Activated naive CD4-positive, alpha-beta T cell treated with anti-CD3 and anti-CD28 coated beads, Interleukin-2, amount 50 U/mL, for 16 hours (primary cell): ENCODE results near the gene ZNF823.
"Not testable (repeated sequence)": the region's sequence is repeated elsewhere in the genome, so short reads cannot be mapped to it uniquely, and the experiment has no call there.

ENCODE experiments used
- DNase-seq: peaks from one replicate; pipeline ENCODE4 v3.0.0-alpha.2; 2020

Gene ZNF823

DNA sequence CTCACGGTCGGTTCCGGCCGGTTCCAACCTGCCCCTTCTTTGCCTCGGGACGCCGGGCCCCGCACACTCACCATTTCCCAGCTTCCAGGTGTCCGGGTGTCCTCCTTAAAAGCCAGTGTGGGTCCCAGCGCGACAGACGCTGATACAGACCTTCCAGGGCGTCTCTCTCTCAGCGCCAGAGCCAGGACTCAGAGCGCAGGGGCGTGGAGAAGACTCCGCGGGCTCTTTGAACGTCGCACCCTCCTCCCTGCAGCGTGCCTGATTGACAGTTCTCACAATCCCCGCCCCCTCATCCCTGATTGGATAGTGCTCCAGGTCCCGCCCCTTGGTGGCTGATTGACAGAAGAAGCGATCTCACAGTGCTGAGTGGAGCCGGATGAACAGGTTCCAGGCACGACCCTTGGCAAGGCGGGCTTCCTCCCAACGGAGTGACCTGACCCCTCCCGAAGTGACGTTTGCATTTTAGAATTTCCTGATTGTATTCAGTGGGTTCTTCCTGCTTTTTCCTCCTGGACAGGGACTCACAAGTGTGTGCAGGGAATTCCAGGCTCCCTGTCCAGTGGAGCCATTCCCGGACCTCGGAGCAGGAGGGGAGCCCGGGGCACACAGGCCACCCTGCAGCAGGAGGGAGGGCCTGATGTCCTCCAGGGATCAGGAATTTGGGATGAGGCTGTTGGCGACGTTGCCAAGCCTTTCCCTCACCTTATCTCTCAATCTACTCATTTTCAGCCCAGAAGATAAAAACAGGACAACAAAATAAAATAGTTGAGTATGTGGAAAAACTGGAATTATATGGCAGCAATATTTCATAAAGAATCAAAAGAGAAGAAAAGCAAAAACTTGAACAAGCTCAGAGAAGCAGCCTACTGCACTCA is at the start of gene ZNF823:
Gene ZNF823, minus strand, starts transcription at position 201 of the 875 bp plus-strand sequence. Its CDS starts 127 bp downstream, at position 74.
- peak; percentile 98 for DNase-seq

DNA sequence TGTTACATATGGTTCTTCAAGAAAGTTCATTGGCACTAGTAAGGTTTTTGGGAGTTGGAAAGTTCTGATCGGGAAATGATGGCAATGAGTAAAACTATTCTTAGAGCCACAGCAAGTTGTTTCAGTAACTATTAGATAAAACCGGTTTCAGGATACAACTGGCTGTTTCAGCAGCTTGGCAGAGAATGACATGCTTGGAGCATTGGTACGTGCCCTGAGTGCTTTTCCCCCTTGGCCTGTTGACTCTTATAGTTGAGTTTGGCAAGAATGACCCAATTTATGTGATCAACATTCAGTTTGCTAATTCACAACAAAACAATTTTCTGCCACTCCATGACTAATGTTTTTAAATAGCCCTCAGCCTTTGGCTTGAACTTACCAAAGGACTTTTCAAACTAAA is 48.8 kb upstream of the ZNF823 start:
- no peak for DNase-seq

DNA sequence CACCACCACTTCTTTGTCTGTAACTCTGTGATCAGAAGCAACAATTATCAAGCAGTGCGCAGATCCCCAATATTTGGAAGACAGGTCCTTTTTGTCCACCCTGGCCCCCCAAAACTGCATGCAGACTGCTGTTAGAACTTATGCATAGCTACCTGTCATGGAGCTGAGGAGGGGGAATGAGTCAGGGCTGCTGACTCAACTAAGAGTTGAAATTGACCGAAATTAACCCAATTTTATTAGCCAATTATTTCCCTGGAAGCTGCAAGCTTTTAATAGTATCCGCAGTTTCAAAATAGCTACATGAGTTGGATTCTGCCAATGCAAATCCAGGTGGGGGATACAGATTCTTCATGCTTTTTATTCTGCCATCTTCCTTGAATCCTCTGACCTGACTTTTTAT is 45.6 kb upstream of the ZNF823 start:
- DNase-seq = no peak

GRCh38 chr19:11783767-11784166 is 45.0 kb upstream of the ZNF823 start:
- no peak for DNase-seq

DNA sequence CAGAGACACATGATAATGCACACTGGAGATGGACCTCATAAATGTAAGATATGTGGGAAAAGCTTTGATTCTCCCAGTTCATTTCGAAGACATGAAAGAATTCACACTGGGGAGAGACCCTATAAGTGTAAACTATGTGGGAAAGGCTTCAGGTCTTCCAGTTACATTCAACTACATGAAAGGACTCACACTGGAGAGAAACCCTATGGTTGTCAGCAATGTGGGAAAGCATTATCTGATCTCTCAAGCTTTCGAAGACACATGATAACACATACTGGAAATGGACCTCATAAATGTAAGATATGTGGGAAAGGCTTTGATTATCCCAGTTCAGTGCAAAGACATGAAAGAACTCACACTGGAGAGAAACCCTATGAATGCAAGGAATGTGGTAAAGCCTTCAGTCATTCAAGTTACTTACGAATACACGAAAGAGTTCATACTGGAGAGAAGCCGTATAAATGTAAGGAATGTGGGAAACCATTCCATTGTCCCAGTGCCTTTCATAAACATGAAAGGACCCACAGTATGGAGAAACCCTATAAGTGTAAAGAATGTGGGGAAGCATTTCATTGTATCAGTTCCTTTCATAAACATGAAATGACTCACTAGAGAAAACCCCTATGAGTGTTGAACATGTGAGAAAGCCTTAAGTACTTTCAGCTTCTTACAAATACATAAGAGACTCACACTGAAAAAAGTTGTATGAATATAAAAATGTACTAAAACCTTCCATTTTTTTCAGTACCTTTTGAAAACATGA is 42.7 kb upstream of the ZNF823 start:
- no peak for DNase-seq

- no peak for DNase-seq
Measured at GRCh38 chr19:11780431-11781020, 41.8 kb upstream of the ZNF823 start.

GRCh38 chr19:11776669-11777068 is 37.9 kb upstream of the ZNF823 start:
- DNase-seq = not testable (repeated sequence)

DNA sequence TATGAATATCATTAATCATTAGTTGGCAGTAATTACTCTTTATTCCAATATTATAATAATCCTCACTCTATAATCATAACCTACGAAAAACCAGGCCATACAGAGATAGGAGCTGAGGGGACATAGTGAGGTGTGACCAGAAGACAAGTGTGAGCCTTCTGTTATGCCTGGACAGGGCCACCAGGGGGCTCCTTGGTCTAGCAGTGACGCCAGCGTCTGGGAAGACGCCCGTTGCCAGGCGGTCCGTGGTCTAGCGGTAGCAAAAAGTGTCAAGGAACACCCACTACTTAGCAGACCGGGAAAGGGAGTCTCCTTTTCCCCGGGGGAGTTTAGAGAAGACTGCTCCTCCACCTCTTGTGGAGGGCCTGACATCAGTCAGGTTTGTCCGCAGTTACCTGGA is 32.8 kb upstream of the ZNF823 start:
- not testable (repeated sequence) for DNase-seq

- no peak for DNase-seq
Measured at GRCh38 chr19:11769995-11770394, 31.2 kb upstream of the ZNF823 start.

DNA sequence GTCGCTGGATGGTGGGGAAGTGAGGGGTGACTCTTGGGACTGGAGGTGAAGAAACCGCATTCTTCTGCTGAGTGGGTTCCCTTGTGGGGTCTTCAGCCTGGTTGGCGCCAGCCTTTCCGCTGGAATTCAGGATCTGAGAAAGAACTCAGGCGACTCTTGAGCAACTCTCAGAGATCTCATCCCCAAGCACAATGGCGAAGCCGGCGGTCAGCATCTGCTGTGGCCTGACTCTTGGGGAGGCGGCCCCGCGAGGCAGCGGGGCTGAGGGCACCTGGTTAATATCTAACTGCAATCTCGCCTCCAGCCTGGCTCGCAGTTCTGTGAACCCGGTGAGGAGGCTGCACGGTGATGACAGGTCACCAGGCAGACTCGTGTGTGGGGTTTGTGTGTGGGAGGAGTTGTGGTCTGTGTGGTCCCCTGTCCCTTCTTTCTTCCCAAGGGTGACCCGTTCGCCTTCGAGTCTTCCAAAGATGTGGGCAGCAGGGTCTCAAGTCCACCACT is 28.9 kb upstream of the ZNF823 start:
- peak; percentile 21 for DNase-seq

DNA sequence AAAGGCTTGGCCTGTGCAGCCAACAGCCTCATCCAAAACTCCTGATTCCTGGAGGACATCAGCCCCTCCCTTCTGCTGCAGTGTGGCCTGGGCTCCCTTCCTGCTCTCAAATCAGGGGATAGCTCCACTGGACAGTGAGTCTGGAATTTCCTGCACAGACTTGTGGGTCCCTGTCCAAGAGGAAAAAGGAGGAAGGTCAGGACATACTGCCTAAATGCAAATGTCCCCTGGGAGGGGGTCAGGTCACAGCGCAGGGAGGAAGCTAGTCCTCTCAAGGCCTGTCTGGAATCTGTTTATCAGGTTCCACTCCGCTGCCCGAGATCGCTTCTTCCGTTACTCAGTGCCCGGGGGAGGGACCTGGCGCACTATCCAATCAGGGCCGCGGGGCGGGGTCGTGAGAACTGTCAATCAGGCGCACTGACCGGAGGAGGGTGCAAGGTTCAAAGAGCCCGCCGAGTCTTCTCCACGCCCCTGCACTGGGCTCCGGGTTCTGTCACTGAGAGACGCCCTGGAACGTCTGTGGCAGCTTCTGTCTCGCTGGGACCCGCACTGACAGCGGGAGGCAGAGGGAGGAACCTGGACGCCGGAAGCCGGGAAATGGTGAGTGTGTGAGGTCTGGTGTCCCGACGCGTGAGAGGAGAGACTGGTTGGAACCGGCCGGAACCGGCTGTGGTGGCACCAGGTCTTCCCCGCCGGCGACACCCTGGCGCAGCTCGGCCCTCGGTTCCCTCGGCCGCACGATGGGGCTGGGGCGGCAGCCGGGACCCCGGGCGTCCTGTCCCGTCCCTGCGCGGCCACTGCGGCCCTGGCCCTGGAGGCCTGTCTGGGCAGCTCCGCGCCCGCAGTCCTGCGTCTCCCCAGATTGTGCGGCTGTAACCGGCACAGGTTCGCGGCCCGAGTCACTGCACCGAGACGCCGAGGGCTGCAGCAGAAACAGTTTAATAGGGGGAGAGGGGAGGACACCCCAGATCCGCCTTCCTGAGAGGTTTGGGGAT is 28.1 kb upstream of the ZNF823 start, which contains the start of gene ZNF441:
Gene ZNF441, plus strand, starts transcription at position 404 of the 995 bp plus-strand sequence. Its CDS starts 194 bp downstream, at position 598.
- peak; percentile 94 for DNase-seq

DNA sequence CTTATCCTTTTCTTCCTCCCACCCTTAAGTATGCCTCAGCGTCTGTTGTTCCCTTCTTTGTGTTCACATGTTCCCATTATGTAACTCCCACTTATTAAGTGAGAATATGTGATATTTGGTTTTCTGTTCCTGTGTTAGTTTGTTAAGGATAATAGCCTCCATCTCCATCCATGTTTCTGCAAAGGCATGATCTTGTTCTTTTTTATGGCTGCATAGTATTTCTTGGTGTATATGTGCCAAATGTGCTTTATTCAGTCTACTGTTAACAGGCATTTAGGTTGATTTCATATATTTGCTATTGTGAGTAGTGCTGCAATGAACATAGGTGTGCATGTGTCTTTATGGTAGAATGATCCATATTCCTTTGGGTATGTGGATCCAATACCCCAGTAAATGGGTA is 24.9 kb upstream of the ZNF823 start:
- no peak for DNase-seq

GRCh38 chr19:11763117-11763516 is 24.4 kb upstream of the ZNF823 start:
- no peak for DNase-seq

DNA sequence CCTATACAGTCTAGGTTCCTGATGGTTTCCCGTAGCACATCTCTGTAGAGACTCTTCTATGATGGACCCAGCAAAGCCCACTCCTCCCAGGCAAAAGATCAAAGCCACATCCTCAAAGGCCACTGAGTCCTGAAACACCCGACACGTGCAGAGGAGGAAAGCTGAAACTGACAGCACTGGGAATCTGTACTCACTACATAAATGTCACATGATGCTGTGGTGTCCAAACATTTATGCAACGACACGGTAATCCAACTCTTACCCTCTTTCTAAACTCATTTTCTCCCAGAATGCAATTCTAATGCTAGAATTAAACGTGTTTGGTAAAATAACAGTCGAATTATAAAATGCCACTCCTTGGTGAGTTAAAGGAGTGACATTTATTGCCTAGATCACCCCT is 21.1 kb upstream of the ZNF823 start:
- DNase-seq = no peak

GRCh38 chr19:11756965-11757364 is 18.2 kb upstream of the ZNF823 start:
- DNase-seq = no peak

GRCh38 chr19:11754663-11755062 is 15.9 kb upstream of the ZNF823 start:
- DNase-seq = no peak

DNA sequence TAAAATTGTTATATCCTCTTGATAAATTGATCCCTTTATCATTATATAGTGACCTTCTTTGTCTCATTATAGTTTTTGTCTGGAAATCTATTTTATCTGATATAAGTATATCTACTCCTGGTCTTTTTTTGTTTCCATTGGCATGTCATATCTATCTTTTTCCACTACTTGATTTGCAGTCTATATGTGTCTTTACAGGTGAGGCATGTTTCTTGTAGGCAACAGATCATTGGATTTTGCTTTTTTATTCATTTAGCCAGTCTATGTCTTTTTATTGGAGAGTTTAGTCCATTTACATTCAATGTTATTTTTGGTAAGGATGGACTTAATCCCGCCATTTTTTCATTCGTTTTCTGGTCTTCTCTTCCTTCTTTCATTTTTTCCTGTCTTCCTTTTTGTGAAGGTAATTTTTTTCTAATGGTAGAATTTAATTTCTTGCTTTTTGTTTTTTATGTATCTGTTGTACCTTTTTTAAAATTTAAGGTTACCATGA is 13.5 kb upstream of the ZNF823 start:
- no peak for DNase-seq

DNA sequence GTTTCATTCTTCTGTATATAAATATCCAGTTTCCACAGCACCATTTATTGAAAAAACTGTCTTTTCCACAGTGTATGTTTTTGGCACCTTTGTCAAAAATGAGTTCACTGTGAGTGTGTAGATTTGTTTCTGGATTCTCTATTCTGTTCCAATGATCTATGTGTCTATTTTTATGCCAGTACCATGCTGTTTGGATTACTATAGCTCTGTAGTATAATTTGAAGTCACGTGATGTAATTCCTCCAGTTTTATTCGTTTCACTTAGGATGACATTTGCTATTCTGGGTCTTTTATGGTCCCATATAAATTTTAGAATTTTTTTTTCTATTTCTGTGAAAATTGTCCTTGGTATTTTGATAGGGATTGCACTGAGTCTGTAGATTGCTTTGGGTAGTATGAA is 11.0 kb upstream of the ZNF823 start:
- no peak for DNase-seq

GRCh38 chr19:11747277-11747676 is 8.5 kb upstream of the ZNF823 start:
- DNase-seq = no peak

DNA sequence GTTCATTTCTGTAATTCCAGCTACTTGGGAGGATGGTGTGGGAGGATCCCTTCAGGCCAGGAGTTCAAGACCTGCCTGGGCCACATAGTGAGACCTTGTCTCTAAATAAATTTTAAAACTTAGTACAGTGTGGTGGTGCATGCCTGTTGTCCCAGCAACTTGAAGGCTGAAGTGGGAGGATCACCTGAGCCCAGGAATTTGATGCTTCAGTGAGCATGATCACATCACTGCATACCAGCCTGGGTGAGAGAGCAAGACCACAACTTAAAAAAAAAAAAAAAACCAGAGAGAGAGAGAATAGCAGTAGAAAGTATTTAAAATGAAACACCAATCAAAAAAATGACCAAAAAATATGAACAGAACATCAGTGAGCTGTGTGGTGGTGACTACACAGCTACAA is 7.1 kb upstream of the ZNF823 start:
- no peak for DNase-seq

DNA sequence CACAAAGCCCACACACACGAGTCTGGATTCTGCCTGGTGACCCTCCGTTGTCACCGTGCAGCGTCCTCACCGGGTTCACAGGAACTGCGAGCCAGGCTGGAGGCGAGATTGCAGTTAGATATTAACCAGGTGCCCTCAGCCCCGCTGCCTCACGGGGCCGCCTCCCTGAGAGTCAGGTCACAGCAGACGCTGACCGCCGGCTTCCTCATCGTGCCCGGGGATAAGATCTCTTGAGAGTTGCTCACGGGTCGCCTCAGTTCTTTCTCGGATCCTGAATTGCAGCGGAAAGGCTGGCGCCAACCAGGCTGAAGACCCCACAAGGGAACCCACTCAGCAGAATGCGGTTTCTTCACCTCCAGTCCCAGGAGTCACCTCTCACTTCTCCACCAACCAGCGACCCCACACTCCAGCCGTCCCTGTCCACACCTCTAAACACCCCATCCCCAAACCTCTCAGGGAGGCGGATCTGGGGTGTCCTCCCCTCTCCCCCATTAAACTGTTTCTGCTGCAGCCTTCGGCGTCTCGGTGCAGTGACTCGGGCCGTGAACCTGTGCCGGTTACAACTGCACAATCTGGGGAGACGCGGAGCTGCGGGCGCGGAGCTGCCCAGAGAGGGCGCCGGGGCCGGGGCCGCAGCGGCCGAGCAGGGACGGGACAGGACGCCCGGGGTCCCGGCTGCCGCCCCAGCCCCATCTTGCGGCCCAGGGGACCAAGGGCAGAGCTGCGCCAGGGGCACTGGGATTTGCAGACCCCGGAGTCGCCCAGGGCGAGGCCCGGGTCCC is 591 bp downstream of the ZNF823 start:
- peak; percentile 43 for DNase-seq
